Hematopoietic multipotent progenitor cell treated with erythropoietin and hydrocortisone succinate and interleukin-3 and kit ligand, for 8 days (in vitro differentiated cells): ENCODE data around the gene RARS2.

Experiments used
- DNase-seq: peaks from one replicate; pipeline ENCODE4 v3.0.0-alpha.2; 2015

Gene RARS2

GRCh38 chr6:87572883-87573282 is 16.9 kb downstream of the RARS2 start:
- no peak for DNase-seq

GRCh38 chr6:87572021-87572420 is 17.8 kb downstream of the RARS2 start:
- DNase-seq: no peak

- no peak for DNase-seq
These were observed 28.8 kb downstream of the RARS2 start for GRCh38 chr6:87561017-87561416.

GRCh38 chr6:87558446-87558845 is 31.3 kb downstream of the RARS2 start:
- no peak for DNase-seq

- no peak for DNase-seq
These were observed 34.3 kb downstream of the RARS2 start for GRCh38 chr6:87555506-87555905.

GRCh38 chr6:87553159-87553765 is 36.5 kb downstream of the RARS2 start:
- DNase-seq: no peak

GRCh38 chr6:87551799-87552198 is 38.0 kb downstream of the RARS2 start:
- DNase-seq: no peak

- DNase-seq: no peak
These were observed 45.4 kb downstream of the RARS2 start for GRCh38 chr6:87544474-87544735.

- no peak for DNase-seq
These were observed 45.9 kb downstream of the RARS2 start for GRCh38 chr6:87543696-87544473.

GRCh38 chr6:87541744-87542143 is 48.0 kb downstream of the RARS2 start:
- DNase-seq: no peak

- DNase-seq: no peak
These were observed 48.7 kb downstream of the RARS2 start for GRCh38 chr6:87541041-87541440.

GRCh38 chr6:87540539-87540938 is 49.2 kb downstream of the RARS2 start:
- DNase-seq: no peak

- no peak for DNase-seq
These were observed 50.2 kb downstream of the RARS2 start for GRCh38 chr6:87539554-87539953.

GRCh38 chr6:87538510-87539260 is 51.1 kb downstream of the RARS2 start:
- DNase-seq: no peak

GRCh38 chr6:87534377-87535047 is 55.3 kb downstream of the RARS2 start:
- no peak for DNase-seq

- no peak for DNase-seq
These were observed 60.6 kb downstream of the RARS2 start for GRCh38 chr6:87529221-87529620.

GRCh38 chr6:87522686-87523085 is 67.1 kb downstream of the RARS2 start:
- DNase-seq: no peak

- DNase-seq: no peak
These were observed 71.3 kb downstream of the RARS2 start for GRCh38 chr6:87518453-87518852.

- no peak for DNase-seq
These were observed 75.0 kb downstream of the RARS2 start for GRCh38 chr6:87514831-87515230.

- DNase-seq: no peak
These were observed 85.3 kb downstream of the RARS2 start for GRCh38 chr6:87504441-87504840.

- DNase-seq: no peak
These were observed 87.8 kb downstream of the RARS2 start for GRCh38 chr6:87501809-87502572.

GRCh38 chr6:87498048-87498447 is 91.7 kb downstream of the RARS2 start:
- DNase-seq: no peak
